ENCODE data around the gene PANK4.
A peak's percentile ranks its signal among the peaks of the same experiment; 100 is the strongest.
"Not testable (repeated sequence)": the region's sequence is repeated elsewhere in the genome, so short reads cannot be mapped to it uniquely, and the experiment has no call there.

Gene PANK4

GRCh38 chr1:2558420-2558819 is 32.0 kb upstream of the PANK4 start:
- no peak for DNase-seq

DNA sequence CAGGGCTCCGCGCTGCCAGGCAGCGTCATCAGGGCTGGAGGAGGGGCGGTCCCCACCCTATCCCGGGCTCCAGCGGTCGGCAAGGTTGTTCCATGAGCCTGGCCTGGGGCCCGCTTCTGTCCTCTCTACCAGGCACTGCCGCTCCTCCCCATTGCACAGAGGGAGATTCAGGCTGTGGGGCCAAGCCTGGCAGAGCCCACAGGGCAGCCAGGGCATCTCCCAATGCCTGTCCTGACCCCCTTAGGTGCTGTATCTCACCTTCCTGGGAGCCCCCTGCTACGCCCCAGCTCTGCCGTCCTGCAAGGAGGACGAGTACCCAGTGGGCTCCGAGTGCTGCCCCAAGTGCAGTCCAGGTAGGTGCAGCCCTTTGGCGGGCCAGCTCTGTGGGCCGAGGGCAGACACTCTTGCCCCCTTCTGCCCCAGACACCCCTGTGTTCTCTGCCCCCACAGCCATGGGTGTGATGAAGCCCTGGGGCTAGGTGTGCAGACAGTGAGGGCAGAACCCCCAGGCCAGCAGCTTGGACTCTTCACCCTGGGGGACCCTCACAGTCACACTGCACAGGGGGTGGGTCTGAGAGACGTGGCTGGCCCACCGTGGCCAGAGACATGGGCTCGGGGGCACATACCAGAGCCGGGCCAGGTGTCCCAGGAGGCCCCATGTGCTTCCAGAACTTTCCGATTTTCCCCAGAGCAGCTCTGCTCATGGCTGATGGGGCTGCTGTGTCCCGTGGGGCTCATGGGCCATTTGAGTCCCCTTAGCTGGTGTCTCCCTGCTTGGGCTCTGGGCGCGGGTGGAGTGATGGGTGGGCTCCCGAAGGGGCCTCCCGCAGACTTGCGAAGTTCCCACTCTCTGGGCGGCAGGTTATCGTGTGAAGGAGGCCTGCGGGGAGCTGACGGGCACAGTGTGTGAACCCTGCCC is 31.3 kb upstream of the PANK4 start:
- no peak for DNase-seq

- DNase-seq: no peak
These were observed 30.5 kb upstream of the PANK4 start for GRCh38 chr1:2556678-2557481.

GRCh38 chr1:2556277-2556677 is 29.9 kb upstream of the PANK4 start, which contains the start of gene TNFRSF14:
TNFRSF14 (plus strand) TSS chr1:2556371; CDS start chr1:2556665, 294 bp downstream.
- DNase-seq: no peak

- DNase-seq: no peak
These were observed 29.4 kb upstream of the PANK4 start for GRCh38 chr1:2555634-2556276.

- no peak for DNase-seq
These were observed 28.4 kb upstream of the PANK4 start for GRCh38 chr1:2554621-2555387.

DNA sequence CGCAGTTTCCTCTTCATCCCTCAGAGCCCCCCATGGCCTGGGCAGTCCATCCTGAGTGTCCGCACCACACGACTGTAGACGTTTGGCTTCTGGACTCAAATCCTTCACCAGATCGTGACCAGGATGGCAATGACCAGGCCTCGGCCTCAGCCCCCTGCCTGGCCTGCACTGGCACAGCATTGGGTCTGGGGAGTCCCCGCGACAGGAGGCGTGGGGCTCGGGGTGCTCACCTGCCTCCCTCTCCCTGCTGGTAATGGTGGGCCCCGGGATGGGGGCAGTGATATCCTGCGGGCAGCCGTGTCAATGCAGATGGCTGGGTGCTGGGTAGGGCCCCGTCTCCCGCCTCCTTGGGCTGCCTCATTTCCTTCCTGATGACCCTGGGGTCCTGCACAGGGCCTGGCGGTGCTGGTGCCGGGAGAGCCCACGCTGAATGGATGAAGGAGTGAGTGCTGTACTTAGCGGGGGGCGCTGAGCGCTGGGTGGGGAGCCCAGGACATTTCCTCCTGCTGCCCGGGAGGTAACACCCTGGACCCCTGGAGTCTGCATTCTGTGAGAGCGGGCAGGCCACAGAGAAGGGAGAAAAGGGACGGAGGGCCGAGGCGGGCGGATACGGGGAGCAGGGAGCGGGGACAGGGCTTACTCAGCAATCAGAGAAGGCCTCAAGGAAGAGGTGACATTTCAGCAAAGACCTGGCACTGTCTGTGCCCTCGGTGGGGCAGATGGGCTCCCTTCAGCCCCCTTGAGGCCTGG is 27.6 kb upstream of the PANK4 start:
- no peak for DNase-seq

- DNase-seq: not testable (repeated sequence)
These were observed 26.7 kb upstream of the PANK4 start for GRCh38 chr1:2553076-2553475.

- no peak for DNase-seq
These were observed 25.8 kb upstream of the PANK4 start for GRCh38 chr1:2552189-2552588.

DNA sequence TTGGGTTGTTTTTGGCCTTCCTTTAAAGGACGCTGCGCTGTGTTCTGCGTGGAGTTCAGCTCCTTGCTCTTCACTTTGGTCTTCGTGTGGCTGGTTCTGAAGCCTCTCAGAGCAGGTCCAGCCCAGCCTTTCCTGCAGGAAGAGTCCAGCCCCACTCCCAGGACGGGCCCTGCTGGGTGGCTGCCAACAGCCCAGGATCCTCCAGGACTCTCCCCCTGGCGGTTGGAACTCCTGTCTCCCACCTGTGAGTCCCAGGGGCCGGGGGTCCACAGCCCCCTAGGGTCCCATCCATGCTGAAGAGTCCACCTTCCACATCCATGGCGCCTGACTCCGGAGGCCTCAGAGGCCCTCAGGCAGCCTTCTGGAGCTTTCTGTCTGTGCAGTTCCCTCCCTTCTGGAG is 25.1 kb upstream of the PANK4 start:
- DNase-seq: not testable (repeated sequence)

DNA sequence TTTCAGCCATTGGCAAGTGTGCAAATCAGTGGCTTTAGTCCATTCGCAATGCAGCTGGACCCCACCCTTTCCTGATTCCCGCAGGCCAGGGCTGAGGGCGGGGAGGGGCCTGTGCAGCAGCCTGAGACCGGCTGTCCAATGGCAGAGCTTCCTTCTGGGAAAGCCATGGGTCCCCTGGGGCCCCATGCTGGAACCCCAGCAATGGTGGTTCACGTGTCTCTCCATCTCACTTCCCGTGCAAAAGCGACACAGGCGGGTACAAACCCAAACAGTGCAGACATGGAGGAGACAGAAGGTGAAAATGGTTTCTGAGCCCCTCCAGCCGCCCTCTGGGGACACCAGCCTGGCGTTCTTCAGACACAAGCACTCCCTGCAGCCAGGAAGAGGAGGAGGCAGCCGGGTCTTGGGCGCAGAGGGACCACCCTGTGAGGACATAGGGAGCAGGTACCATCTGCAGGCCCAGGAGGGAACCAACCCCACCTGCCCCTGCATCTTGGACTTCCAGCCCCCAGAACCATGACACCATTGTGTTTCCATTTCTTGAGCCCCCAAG is 24.0 kb upstream of the PANK4 start:
- DNase-seq: not testable (repeated sequence)

GRCh38 chr1:2549367-2550029 is 23.1 kb upstream of the PANK4 start:
- DNase-seq: not testable (repeated sequence)

- DNase-seq: peak; percentile 63
These were observed 21.7 kb upstream of the PANK4 start for GRCh38 chr1:2548068-2548589.

GRCh38 chr1:2547210-2548067 is 21.0 kb upstream of the PANK4 start:
- no peak for DNase-seq

DNA sequence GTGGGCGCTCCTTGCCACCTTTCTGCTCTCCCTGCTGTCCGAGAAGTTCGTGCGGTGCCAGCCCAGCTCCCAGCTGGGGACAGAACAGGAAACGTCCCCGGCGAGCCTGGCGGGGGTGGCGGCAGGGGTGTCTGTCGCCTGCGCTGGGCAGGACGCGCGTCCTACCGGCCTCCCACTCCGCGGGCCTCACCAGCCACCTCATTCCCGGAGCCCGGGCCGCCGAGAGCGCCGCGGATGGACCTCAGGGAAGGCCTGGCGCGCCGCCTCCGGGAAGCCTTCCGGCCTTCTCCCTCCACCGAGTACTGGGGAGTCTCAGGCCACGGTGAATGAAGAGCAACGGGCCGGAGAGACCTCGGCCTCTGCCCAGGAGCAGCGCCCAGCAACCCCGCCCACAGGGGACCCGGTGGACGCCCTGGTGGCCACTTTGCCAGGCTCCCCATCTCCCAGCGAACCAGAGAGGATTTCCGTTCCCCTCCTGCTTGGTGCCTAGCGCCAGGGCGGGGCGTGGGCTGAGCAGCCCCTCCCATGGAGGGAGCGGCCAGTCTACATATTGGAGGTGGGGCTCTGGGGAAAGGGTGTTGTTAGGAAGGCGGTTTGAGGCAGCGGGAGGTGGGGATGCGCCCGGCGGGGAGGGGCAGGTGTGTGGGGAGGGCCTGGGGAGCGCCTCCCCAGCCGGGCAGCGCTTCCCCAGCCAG is 20.3 kb upstream of the PANK4 start:
- peak; percentile 75 for DNase-seq

GRCh38 chr1:2545754-2546514 is 19.5 kb upstream of the PANK4 start:
- DNase-seq: peak; percentile 88

- no peak for DNase-seq
These were observed 18.7 kb upstream of the PANK4 start for GRCh38 chr1:2544875-2545640.
